Activated CD4-positive, alpha-beta T cell treated with anti-CD3 and anti-CD28 coated beads, Interleukin-2, amount 50 U/mL, for 48 hours (primary cell): ENCODE results near the gene EFTUD2.

Source experiments
- DNase-seq, 2 experiments: peaks; one replicate each; pipeline ENCODE4 v3.0.0-alpha.2; 2020

Gene EFTUD2

GRCh38 chr17:44910231-44911106, 11.2 kb upstream of the EFTUD2 start:
- no peak for DNase-seq

GRCh38 chr17:44909681-44910144, 10.5 kb upstream of the EFTUD2 start:
- DNase-seq, result no peak

DNA sequence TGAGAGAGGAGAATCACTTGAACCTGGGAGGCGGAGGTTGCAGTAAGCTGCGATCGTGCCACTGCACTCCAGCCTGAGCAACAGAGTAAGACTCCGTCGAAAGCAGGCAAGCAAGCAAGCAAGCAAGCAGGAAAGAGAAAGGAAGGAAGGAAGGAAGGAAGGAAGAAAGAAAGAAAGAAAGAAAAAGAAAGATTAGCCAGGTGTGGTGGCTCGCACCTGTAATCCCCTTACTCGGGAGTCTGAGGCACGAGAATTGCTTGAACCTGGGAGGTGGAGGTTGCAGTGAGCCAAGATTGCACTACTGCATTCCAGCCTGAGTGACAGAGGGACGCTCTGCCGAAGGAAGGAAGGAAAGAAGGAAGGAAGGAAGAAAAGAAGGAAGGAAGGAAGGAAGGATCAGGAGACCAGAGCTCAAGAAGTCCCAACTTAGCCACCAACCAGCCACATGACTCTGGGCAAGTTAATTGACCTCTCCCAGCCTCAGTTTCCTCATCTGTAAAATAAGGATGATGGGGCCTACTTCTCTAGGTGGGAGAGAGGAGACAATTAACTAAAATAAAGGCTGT, 9.6 kb upstream of the EFTUD2 start:
- no peak for DNase-seq

GRCh38 chr17:44907729-44908470, 8.7 kb upstream of the EFTUD2 start:
- no peak for DNase-seq

- DNase-seq, result no peak
Observed at GRCh38 chr17:44906763-44907728, 7.8 kb upstream of the EFTUD2 start.

- no peak for DNase-seq
Observed at GRCh38 chr17:44906010-44906646, 6.9 kb upstream of the EFTUD2 start.

GRCh38 chr17:44905006-44906000, 6.1 kb upstream of the EFTUD2 start:
- no peak for DNase-seq

- DNase-seq, result no peak
Observed at GRCh38 chr17:44904001-44904984, 5.0 kb upstream of the EFTUD2 start.

DNA sequence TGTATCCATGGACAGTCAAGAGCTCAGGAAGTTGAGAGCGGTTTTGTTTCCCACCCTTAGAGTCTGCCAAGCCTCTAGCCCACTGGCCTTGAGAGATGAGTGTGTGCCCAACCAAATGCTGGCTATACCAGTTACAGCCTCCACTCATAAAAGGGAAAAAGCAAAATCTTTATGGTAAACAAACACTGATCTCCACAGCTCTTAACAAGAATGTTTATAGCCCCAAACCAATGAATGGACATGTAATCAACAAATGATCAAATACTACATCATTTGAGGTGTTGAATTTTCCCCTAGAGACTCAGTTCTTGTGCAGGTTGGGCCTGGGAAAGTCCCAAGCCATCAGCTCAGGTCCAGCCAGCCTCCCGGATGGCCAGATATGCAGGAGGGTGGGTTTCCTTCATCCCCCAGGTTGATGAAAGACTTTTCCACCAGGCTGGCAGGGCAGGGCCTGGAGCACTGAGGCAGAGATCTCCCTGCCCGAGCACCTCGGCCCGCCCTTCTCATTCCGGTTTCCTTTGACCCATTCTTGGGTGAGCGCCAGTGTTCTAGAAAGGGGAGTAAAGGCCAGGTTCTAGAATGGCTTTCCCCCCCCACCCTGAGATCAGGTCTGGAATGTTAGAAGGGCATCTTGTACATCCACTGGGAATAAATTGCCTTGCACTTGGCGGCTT, 3.9 kb upstream of the EFTUD2 start:
- DNase-seq, result no peak

DNA sequence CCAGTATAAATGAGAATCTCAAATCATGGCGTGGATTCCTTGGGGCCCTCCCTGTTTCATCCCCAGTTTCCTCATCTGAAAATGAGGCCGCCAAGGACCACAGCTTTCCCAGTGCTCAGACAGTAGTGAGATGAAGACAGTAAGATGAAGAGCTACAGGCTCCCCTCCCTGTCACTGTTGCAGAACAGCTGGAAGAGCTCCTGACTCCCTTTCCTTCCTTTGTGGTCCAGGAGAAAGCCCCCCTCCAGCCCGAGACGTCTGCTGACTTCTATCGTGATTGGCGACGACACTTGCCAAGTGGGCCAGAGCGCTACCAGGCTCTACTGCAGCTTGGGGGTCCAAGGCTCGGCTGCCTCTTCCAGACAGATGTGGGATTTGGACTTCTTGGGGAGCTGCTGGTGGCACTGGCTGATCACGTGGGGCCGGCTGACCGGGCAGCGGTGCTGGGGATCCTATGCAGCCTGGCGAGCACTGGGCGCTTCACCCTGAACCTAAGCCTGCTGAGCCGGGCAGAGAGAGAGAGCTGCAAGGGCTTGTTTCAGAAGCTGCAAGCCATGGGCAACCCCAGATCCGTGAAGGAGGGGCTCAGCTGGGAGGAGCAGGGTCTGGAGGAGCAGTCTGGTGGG, 3.0 kb upstream of the EFTUD2 start:
- DNase-seq, result no peak

- DNase-seq, result no peak
Observed at GRCh38 chr17:44901411-44901921, 2.2 kb upstream of the EFTUD2 start.

DNA sequence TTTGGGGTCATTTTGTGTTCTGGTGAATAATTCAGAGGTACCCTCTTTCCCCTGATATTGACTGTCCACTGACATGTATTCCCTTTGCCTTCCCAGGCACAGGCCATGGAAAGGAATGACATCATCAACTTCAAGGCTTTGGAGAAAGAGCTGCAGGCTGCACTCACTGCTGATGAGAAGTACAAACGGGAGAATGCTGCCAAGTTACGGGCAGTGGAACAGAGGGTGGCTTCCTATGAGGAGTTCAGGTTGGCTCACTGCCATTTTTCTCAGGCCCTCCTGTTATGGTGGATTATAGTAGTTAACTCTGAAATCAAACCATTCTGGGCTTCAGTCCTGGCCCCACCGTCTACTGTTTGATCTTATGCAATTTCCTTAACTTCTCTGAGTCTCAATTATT, 1.6 kb upstream of the EFTUD2 start:
- no peak for DNase-seq

GRCh38 chr17:44898768-44899073, 524 bp downstream of the EFTUD2 start:
- no peak for DNase-seq

GRCh38 chr17:44894642-44895041, 4.6 kb downstream of the EFTUD2 start:
- peak in 1 of 2 experiments; percentile 15 for DNase-seq

DNA sequence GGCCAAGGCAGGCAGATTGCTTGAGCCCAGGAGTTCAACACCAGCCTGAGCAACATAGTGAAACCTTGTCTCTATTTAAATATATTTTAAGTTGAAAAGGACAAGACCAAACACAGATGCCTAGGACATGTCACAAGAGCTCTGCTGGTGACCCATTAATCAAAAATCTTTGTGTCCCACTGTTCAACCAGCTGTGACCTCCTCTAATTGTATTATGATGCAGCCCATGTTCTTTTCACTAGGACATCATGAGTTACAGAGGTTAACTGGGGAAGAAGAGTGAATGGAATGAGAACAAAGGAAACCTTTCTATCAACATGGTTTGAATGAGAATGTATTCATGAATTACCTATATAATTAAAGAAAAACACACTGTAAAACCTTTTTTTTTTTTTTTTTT, 7.0 kb downstream of the EFTUD2 start:
- no peak for DNase-seq

DNA sequence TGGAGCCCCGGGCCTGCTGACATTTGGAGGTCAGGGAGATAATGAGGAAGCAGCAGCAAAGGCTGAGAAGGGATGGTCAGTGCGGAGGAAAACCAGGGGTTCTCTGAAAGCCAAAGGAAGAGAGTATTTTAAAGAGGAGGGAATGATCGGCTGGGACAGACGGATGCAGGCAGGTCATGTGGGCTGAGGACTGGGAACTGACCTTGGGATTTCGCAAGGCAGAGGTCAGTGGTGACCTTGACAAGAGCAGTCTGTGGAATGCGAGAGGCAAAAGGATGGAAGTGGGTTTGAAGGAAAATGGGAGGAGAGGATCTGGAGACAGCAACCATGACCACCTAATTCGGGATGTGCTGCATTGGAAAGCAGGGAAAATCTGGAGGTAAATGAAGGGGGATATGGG, 10.2 kb downstream of the EFTUD2 start:
- no peak for DNase-seq

DNA sequence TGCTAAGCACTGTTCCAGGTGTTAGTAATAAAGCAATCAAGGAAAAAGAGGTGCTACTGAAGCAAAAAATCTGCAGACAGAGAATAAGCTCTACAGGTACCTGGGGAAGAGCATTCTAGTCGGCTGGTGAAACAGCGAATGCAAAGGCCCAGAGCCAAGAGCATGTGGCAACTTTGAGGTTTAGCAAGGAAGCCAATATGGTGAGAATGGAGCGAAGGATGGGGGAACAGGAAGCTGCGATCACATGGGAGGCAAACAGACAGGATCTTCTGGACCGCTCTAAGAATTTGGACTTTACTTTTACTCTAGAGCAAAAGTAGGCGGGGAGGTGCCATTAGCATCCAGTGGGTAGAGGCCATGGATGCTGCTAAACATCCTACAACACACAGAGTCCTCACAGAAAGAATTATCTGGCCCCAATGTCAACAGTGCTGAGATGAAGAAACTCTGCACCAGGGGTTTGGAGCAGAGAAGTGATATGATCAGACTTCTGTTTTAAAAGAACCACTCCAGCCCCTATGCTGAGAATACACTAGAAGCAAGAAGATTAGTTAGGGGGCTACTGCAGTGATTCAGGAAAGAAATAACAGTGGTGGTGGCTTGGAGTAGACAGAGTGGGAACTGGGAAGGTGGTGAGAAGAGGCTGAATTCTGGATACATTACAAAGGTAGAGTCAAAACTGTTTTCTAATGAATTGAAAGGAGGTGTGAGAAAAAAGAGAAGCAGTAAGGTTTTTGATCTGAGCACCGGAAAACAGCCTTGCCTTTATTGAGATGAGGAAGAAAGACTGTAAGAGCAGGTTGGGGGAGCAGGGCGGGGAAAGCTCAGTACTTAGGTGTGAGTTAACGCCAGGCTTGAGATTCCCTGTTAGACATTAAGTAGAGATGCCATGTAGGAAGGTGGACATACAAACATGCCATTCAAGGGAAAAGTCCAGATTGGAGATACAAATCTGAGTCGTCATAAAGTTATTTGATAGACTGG, 11.0 kb downstream of the EFTUD2 start:
- no peak for DNase-seq
